Epithelial cell of proximal tubule (primary cell): ENCODE measurements around the gene NRBP1. TPM values are rescaled to one million over a fixed set of nuclear protein-coding genes. Genes with fewer than 3 reads are reported as not detected.

ENCODE experiments used
- DNase-seq: peaks from one replicate; pipeline ENCODE4 v3.0.0-alpha.2; 2011; ENCODE audit warnings: low read depth
- H3K4me3 ChIP-seq: 2 replicates; pipeline ENCODE4 v1.5.1; 2011; ENCODE audit warnings: low read depth, mild to moderate bottlenecking, low read length
- CTCF ChIP-seq: conservative IDR thresholded peaks from 2 replicates; pipeline ENCODE4 v1.5.1; 2012; ENCODE audit warnings: low read depth, mild to moderate bottlenecking, low read length
- total RNA-seq: library from RNA; depleted of rRNA; stranded (reverse); fragments of >200 nt; gene quantifications from 2 replicates; pipeline ENCODE4 v1.2.3, GENCODE V29; 2015

Gene NRBP1
- total RNA-seq: 60.2 and 77.1 TPM in 2 replicates

DNA sequence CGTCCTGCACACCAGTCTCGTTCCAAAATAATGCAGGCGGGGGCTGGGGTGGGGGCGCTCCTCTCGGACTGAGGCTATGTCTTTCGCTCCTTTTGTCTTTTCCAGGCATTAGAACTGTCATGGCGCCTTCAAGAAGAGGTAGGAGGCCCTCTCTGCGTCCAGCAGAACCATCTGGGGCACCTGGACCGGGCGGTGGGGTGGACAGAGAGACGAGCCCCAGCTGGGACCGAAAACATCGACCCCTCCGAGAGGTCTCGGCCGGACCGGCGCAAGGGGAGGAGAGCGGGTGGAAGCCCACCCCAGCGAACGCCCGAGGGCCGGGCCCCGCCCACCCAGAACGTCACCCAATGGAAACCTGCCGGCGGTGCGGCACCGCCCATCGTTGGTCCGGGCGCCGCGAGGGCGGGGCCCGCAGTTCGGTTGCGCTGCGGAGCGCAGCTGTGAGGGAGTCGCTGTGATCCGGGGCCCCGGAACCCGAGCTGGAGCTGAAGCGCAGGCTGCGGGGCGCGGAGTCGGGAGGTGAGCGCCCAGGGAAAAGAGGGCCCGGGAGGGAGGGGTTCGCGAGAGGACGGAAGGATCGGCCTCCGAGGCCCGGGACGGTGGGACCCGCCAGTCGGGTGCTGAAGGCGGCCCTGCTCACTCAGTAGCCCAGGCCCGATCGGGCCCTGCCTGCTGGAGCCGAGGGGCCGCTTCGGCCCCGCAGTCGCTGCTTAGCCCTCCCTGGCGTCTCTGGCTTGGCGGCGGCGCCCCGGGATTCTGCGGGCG is at the start of gene NRBP1:
TSS of gene NRBP1 (plus strand) at position 419 of the 765 bp plus-strand sequence. CDS start 4,643 bp downstream, outside the sequence.
- no peak for DNase-seq
- peak; percentile 13 for TF ChIP-seq CTCF

DNA sequence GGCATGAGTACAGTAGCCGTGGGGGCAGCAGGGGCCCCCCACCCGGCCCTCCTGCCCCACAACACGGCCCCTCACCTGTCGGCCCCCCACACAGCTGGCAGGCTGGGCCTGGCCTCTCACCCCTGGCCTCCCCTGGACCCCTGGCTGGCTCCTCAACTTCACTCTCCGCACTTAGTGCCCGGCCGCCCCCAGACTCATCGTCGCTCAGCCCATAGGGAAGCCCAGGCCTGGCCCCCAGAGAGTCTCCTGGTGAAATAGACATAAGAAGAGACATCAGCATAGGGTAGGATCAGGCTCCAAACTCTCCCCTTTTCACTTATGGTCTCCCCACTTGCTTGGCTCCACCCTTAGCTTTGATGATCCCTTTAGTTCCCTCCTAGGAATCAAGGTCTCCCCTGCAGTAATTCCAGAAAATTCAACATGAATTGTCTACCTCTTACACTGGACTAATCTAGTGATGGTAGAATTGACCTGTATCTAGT is 49.6 kb upstream of the NRBP1 start:
- H3K4me3 ChIP-seq: peak overlapping the region; percentile 88
- no peak for TF ChIP-seq CTCF
- no peak for DNase-seq

More for the DNA sequence above, at the start of gene NRBP1:
- peak within 1 kb of the TSS; percentile 95 for H3K4me3 ChIP-seq

GRCh38 chr2:27379383-27379835 is 49.0 kb upstream of the NRBP1 start:
- peak overlapping the region; percentile 88 for H3K4me3 ChIP-seq
- TF ChIP-seq CTCF: no peak
- DNase-seq: no peak

GRCh38 chr2:27379836-27380625 is 48.4 kb upstream of the NRBP1 start:
- TF ChIP-seq CTCF: no peak
- DNase-seq: no peak
- peak overlapping the region; percentile 88 for H3K4me3 ChIP-seq

DNA sequence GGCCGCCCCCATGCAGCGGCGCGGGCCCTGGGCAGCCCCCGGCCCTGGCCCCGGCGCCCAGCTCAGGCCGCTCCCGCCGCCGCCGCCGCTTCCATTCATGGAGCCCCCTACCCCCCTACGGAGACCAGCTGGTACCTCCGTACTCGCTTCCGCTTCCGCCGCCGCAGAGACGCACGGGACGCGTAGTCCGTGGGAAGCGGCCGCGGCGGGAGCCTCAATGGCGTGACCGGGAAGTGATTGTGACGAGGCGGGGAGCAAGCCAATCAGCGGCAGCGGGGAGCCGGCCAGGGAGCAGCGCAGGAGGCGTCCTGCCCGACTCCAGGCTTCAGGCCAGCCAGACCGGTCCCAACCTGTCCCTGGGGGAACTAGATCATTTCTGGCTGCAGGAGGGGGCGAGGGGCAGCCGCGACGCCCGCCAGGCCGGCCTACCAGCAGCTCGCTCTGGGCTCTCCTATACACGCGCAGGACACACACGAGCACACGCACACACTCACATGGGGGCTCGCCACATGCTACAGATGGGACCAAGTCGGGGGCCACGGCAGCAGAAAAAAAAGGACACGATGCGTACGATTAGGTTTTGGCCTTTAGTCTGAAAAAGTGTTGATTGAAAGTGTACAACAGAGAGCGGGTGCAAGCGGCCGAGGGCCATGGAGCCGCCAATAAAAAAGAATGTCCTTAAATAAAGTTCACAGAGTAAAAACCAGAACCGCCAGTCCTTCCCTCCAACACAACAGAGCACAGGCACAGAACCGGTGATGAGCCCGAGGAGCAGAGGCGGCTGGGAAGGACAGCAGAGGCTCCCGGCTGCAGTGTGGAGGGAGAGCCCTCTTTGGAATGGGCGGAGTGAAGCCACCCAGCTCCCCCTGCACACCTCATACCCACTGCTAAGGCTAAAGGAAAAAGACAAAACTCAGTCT is 47.5 kb upstream of the NRBP1 start, which contains the start of gene ZNF513:
TSS of gene ZNF513 (minus strand) at position 109 of the 920 bp plus-strand sequence. CDS start 208 bp downstream, outside the sequence.
- no peak for TF ChIP-seq CTCF
- H3K4me3 ChIP-seq: peak within 1 kb of the TSS; percentile 88
- no peak for DNase-seq

- DNase-seq: no peak
- no peak for TF ChIP-seq CTCF
- no peak overlapping the region for H3K4me3 ChIP-seq
Observed at GRCh38 chr2:27381577-27382181, 46.8 kb upstream of the NRBP1 start.
